OCI-LY7 (cell line): ENCODE results near the gene FZD10.

Experiments used
- EZH2phosphoT487 ChIP-seq: fragments of 200-600 bp; sonication (generic); IDR thresholded peaks from 2 replicates; pipeline ENCODE4 v1.6.1; 2018; ENCODE audit warnings: low read depth, borderline replicate concordance, mild to moderate bottlenecking, mixed run types, antibody characterized with exemption, low read length, moderate library complexity, mixed read lengths
- TF ChIP-seq, protein P1 (sequence below): fragments of 200-600 bp; sonication (generic); conservative IDR thresholded peaks from 2 replicates; pipeline ENCODE4 v1.5.1; 2014; ENCODE audit warnings: mild to moderate bottlenecking, antibody characterized with exemption, low read length, moderate library complexity, mixed read lengths

DNA sequence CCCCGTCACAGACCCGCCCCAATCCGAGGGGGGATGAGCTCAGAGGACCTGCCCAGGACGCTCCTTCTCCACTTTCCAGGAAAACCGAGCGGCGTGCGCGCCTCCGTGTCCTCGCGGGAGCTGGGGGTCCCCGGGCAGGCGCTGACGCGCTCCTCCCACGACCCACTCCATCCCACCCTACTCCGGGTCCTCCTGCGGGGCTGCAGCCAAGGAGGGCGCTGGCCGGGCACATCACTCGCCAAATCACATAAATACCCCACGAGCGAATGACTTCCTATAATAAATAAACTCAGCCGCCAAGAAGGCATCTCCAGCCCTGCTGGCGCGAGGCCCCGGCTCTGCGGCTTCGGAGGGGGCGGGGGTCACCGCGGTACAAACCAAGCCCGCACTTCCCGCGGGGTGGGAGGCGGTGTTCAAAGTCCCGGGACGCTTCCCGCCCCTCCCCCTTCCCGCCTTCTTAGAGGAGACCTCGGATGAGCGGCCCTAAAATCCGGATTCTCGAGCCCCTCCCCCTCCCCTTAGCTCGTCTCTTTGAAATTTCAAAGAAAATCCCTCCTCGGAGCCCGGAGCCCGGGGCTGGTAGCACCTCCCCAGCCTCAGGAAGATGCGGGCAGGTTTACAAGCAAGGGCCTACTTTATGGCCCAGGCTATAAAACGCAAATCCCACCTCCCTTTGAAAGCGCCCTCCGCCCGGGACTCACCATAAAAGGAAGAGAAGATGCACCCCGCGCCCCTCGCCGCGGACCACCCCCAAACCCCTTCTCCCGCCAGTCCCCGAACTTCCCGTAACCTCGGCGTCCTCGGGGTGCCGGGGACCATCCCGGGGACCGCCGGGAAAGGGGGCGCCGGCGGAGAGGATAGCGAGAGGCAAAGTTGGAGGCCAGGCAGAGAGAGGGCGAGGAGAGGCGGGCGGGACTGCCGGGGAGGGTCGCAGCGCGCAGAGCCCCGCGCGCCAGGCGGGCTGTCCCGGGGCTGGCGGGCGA lies 712 bp upstream of the FZD10 start:
- TF ChIP-seq, protein P1, sequence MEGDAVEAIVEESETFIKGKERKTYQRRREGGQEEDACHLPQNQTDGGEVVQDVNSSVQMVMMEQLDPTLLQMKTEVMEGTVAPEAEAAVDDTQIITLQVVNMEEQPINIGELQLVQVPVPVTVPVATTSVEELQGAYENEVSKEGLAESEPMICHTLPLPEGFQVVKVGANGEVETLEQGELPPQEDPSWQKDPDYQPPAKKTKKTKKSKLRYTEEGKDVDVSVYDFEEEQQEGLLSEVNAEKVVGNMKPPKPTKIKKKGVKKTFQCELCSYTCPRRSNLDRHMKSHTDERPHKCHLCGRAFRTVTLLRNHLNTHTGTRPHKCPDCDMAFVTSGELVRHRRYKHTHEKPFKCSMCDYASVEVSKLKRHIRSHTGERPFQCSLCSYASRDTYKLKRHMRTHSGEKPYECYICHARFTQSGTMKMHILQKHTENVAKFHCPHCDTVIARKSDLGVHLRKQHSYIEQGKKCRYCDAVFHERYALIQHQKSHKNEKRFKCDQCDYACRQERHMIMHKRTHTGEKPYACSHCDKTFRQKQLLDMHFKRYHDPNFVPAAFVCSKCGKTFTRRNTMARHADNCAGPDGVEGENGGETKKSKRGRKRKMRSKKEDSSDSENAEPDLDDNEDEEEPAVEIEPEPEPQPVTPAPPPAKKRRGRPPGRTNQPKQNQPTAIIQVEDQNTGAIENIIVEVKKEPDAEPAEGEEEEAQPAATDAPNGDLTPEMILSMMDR, result no peak
- TF ChIP-seq EZH2phosphoT487, result no peak
